HepG2 (cell line): ENCODE results near the gene PSMD6. TPM values are rescaled to one million over a fixed set of nuclear protein-coding genes. Genes with fewer than 3 reads are reported as not detected.

ENCODE experiments used
- ATAC-seq: fragments of 200-7000 bp; cut with Tn5 transposase; 3 replicates; pipeline ENCODE4 v1.9.1; 2020; ENCODE audit warnings: mild to moderate bottlenecking, moderate library complexity
- BruUV-seq: library from RNA; stranded (reverse); fragments of 400-500 nt; replicated peaks from 2 replicates; lab custom pipeline; 2021; lab: Mats Ljungman, UMichigan
- CTCF ChIA-PET: fragments of 300-600 bp; formaldehyde crosslinking; extraction: SDS; loops from one replicate; lab custom pipeline; 2021; ENCODE audit warnings: low total read pairs, inconsistent platforms, low intra/inter-chr PET ratio; lab: Yijun Ruan, JAX
- POLR2A ChIA-PET: fragments of 350-600 bp; sonication (Branson Sonifier 250); formaldehyde crosslinking; loops from one replicate; lab custom pipeline; 2020; ENCODE audit warnings: antibody characterized with exemption, inconsistent platforms; lab: Yijun Ruan, JAX
- DNase-seq: peaks from one replicate; pipeline ENCODE4 v3.0.0-alpha.2; 2015; ENCODE audit warnings: low spot score
- FAIRE-seq: peaks from 3 replicates; lab custom pipeline; 2011; peaks lifted over from hg19 to GRCh38; lab: Jason Lieb, UNC
- H2AFZ ChIP-seq: one replicate; pipeline ENCODE4 v1.6.1; 2011; ENCODE audit warnings: low read length, inconsistent platforms
- H3K27ac ChIP-seq: fragments of 300-600 bp; 3 replicates; pipeline ENCODE4 v1.8.0; 2011; ENCODE audit warnings: mixed run types, mild to moderate bottlenecking, mixed read lengths, low read length, inconsistent platforms; ENCODE audit not compliant: insufficient read depth; ENCODE audit errors: extremely low read length
- H3K27me3 ChIP-seq, 2 experiments: fragments of 200-600 bp in 1 of 2; 2 replicates in 1 of 2; 3 replicates in 1 of 2; pipeline versions ENCODE4 v1.6.0 to v1.8.0; 2011; ENCODE audit warnings: low read length in 2 of 2, mild to moderate bottlenecking in 2 of 2, moderate library complexity in 2 of 2, inconsistent platforms in 1 of 2; ENCODE audit not compliant: insufficient read depth in 2 of 2, control insufficient read depth in 1 of 2
- H3K36me3 ChIP-seq, 2 experiments: fragments of 200-600 bp in 1 of 2; replicated peaks in 1 of 2; 2 replicates in 1 of 2; 3 replicates in 1 of 2; pipeline versions ENCODE4 v1.5.1 to v1.8.0; 2011; ENCODE audit warnings: low read length in 2 of 2, inconsistent platforms in 1 of 2; ENCODE audit not compliant: insufficient read depth in 2 of 2, control insufficient read depth in 1 of 2
- H3K4me1 ChIP-seq: 2 replicates; pipeline ENCODE4 v1.5.1; 2012; ENCODE audit warnings: low read length, inconsistent platforms; ENCODE audit not compliant: insufficient read depth
- H3K4me2 ChIP-seq: 2 replicates; pipeline ENCODE4 v1.6.0; 2011; ENCODE audit warnings: low read depth, low read length, inconsistent platforms
- H3K4me3 ChIP-seq, 3 experiments: fragments of 200-600 bp in 1 of 3; sonication (generic), shearing (Covaris generic) in 1 of 3; replicated peaks in 1 of 3; 2 replicates each; pipeline ENCODE4 v1.5.1; 2011 to 2016; ENCODE audit warnings: low read length in 3 of 3, inconsistent platforms in 2 of 3, low read depth in 2 of 3, mild to moderate bottlenecking in 2 of 3, control low read depth in 1 of 3, mixed read lengths in 1 of 3; ENCODE audit not compliant: insufficient read depth in 1 of 3
- H3K79me2 ChIP-seq: one replicate; pipeline ENCODE4 v1.6.1; 2011; ENCODE audit warnings: low read length, inconsistent platforms; ENCODE audit not compliant: insufficient read depth
- H3K9ac ChIP-seq: 2 replicates; pipeline ENCODE4 v1.6.0; 2011; ENCODE audit warnings: mild to moderate bottlenecking, low read depth, low read length, inconsistent platforms; ENCODE audit not compliant: insufficient read depth
- H3K9me3 ChIP-seq: 2 replicates; pipeline ENCODE4 v1.5.1; 2012; ENCODE audit warnings: mild to moderate bottlenecking, low read length
- H4K20me1 ChIP-seq: 2 replicates; pipeline ENCODE4 v1.6.0; 2011; ENCODE audit warnings: inconsistent platforms, mild to moderate bottlenecking, low read length, moderate library complexity; ENCODE audit not compliant: insufficient read depth
- ATF7-NPFF ChIP-seq: sonication (generic); formaldehyde crosslinking; IDR thresholded peaks from 2 replicates; pipeline ENCODE4 v1.8.1; 2023; ENCODE audit warnings: mild to moderate bottlenecking, low read depth, missing genetic modification reagents, moderate library complexity
- GLMP ChIP-seq: sonication (generic); formaldehyde crosslinking; IDR thresholded peaks from 2 replicates; pipeline ENCODE4 v1.9.0; 2021; ENCODE audit warnings: missing genetic modification reagents, mild to moderate bottlenecking, borderline replicate concordance
- JARID2 ChIP-seq: sonication (generic); formaldehyde crosslinking; IDR thresholded peaks from 2 replicates; pipeline ENCODE4 v1.8.1; 2023; ENCODE audit warnings: missing genetic modification reagents, inconsistent platforms; ENCODE audit not compliant: insufficient replicate concordance
- KLF16 ChIP-seq, 2 experiments: sonication (generic) in 1 of 2; formaldehyde crosslinking in 1 of 2; IDR thresholded peaks; 2 replicates each; pipeline versions ENCODE4 v1.6.1 to v1.8.0; 2016 to 2023; ENCODE audit warnings: missing genetic modification reagents in 2 of 2, missing compliant biosample characterization in 1 of 2
- NFE2L2 ChIP-seq: fragments of 150-350 bp; IDR thresholded peaks from 2 replicates; pipeline ENCODE4 v1.6.1; 2014; ENCODE audit warnings: low read length
- RARA ChIP-seq: IDR thresholded peaks from 2 replicates; pipeline ENCODE4 v1.6.1; 2016; ENCODE audit warnings: missing genetic modification reagents, missing compliant biosample characterization
- TERF1 ChIP-seq: sonication (generic); formaldehyde crosslinking; IDR thresholded peaks from 2 replicates; pipeline ENCODE4 v1.8.0; 2022; ENCODE audit warnings: mild to moderate bottlenecking, missing genetic modification reagents, moderate library complexity
- ZBTB25 ChIP-seq: IDR thresholded peaks from 2 replicates; pipeline ENCODE4 v1.6.1; 2018; ENCODE audit warnings: missing genetic modification reagents
- ZFP91 ChIP-seq: sonication (generic); formaldehyde crosslinking; IDR thresholded peaks from 2 replicates; pipeline ENCODE4 v1.9.0; 2022; ENCODE audit warnings: missing genetic modification reagents, mild to moderate bottlenecking, borderline replicate concordance
- ZMYM4 ChIP-seq: sonication (generic); formaldehyde crosslinking; IDR thresholded peaks from 2 replicates; pipeline ENCODE4 v1.8.1; 2023; ENCODE audit warnings: mild to moderate bottlenecking, missing genetic modification reagents
- ZNF367 ChIP-seq: sonication (generic); formaldehyde crosslinking; IDR thresholded peaks from 2 replicates; pipeline ENCODE4 v1.4.0; 2020; ENCODE audit warnings: missing genetic modification reagents, borderline replicate concordance
- ZNF639 ChIP-seq: conservative IDR thresholded peaks from 2 replicates; pipeline ENCODE4 v1.6.1; 2018; ENCODE audit warnings: missing genetic modification reagents
- ZNF704 ChIP-seq: sonication (generic); formaldehyde crosslinking; IDR thresholded peaks from 2 replicates; pipeline ENCODE4 v1.8.1; 2023; ENCODE audit warnings: mild to moderate bottlenecking, inconsistent platforms, moderate library complexity, missing genetic modification reagents, borderline replicate concordance
- ZNF83 ChIP-seq: sonication (generic); formaldehyde crosslinking; IDR thresholded peaks from 2 replicates; pipeline ENCODE4 v1.4.0; 2020; ENCODE audit warnings: missing genetic modification reagents, mild to moderate bottlenecking, borderline replicate concordance
- WGBS: methylation state at CpG from one replicate; pipeline ENCODE4 v1.1.6; 2017; ENCODE audit warnings: low lambda C conversion rate; 5-methylcytosine and 5-hydroxymethylcytosine counted together
- in situ Hi-C: cut with HindIII; loops from 2 replicates; pipeline ENCODE4 v1.10.0; 2017; ENCODE audit warnings: low pct_unique_long_range_greater_than_20kb; ENCODE audit not compliant: extremely low pct_ligation_motif_present
- intact Hi-C: fragments of 100-400 bp; cut with micrococcal nuclease; formaldehyde crosslinking; loops from one replicate; pipeline ENCODE4 v1.10.0; 2022; ENCODE audit not compliant: unreplicated experiment
- polyA plus RNA-seq, 8 experiments: library from polyadenylated mRNA; depleted of rRNA in 3 of 8; stranded (reverse) in 7 of 8; unstranded in 1 of 8; fragments of >200 nt; fragmentation: Illumina TruSeq in 4 of 8; extraction: Trizol in 4 of 8; gene quantifications; 2 replicates each; pipeline versions ENCODE4 v1.2.1 to v1.2.3, GENCODE V29; 2011 to 2016; ENCODE audit warnings: low read depth in 4 of 8, missing spikeins in 1 of 8, mixed read lengths in 1 of 8; ENCODE audit not compliant: insufficient read depth in 1 of 8
- total RNA-seq, 5 experiments: library from RNA; depleted of rRNA; stranded (reverse); fragments of >200 nt; fragmentation: Illumina TruSeq; extraction: Trizol; gene quantifications; 2 replicates each; pipeline ENCODE4 v1.2.3, GENCODE V29; 2016; ENCODE audit warnings: low read depth in 1 of 5

Gene PSMD6
- total and polyA plus RNA-seq, 2 of the 13 experiments (the other 11 are each of a cell fraction or from before 2014, with no cell fraction given) = 36.8 to 117 TPM

- TF ChIP-seq KLF16 (CRISPR knock-in tag; IDR thresholded peaks at IDR 0.05) (no peak), GLMP (CRISPR knock-in tag) (no peak), NFE2L2 (no peak), ZMYM4 (CRISPR knock-in tag) (no peak), ZBTB25 (CRISPR knock-in tag) (no peak), TERF1 (CRISPR knock-in tag) (no peak)
These were observed 19.7 kb upstream of the PSMD6 start (continued) for GRCh38 chr3:64042952-64043351.

GRCh38 chr3:64039981-64040733, 16.9 kb upstream of the PSMD6 start:
- no peak for FAIRE-seq
- H4K20me1 ChIP-seq = no peaks in the 10 kb centered on the region
- BruUV-seq = no TSS peak
- no peaks in the 10 kb centered on the region for H3K79me2 ChIP-seq
- 0 out of 5 replicates have a peak, but pooled peaks cover 0 to 5% of the 10 kb centered on the region in 2 experiments for H3K27me3 ChIP-seq
- H3K4me1 ChIP-seq = no peaks in the 10 kb centered on the region
- H3K9me3 ChIP-seq = no peaks in the 10 kb centered on the region
- no peak overlapping the region for H3K27ac ChIP-seq
- intact Hi-C loops = no loop called here
- H2AFZ ChIP-seq = no peak overlapping the region
- WGBS = 24% methylated on average over 5 of the region's 5 CpGs
- no peak for ATAC-seq
- ChIA-PET CTCF (no interaction called here), POLR2A (no interaction called here)
- DNase-seq = no peak
- no peak overlapping the region for H3K4me3 ChIP-seq
- in situ Hi-C loops = no loop called here
- H3K4me2 ChIP-seq = no peak overlapping the region
- no peak overlapping the region for H3K9ac ChIP-seq
- H3K36me3 ChIP-seq = no peaks in the 10 kb centered on the region
- TF ChIP-seq ZNF704 (CRISPR knock-in tag) = no peak
- TF ChIP-seq ZNF639 (CRISPR knock-in tag) = no peak
- no peak for TF ChIP-seq RARA
- no peak for TF ChIP-seq ZNF83 (CRISPR knock-in tag)
- TF ChIP-seq ATF7-NPFF (CRISPR knock-in tag) = no peak
- TF ChIP-seq ZFP91 = no peak
- no peak for TF ChIP-seq ZNF367 (CRISPR knock-in tag)
- TF ChIP-seq JARID2 (CRISPR knock-in tag) = no peak
